Ureter (tissue), 1 donor: ENCODE data around the gene NRL. TPM values are rescaled to one million over a fixed set of nuclear protein-coding genes. Genes with fewer than 3 reads are reported as not detected.
A peak's percentile ranks its signal among the peaks of the same experiment; 100 is the strongest.

Experiments used
- DNase-seq: peaks from one replicate; pipeline ENCODE4 v3.0.0-alpha.2; 2020; ENCODE audit warnings: low spot score
- total RNA-seq: library from RNA; stranded (reverse); gene quantifications from one replicate; pipeline ENCODE4 v1.2.4, GENCODE V29; 2023
- donor health status: DM: yes; HTN: yes; CAD: no.

Gene NRL
- total RNA-seq, 1 donor from 2014 or later = 3.9 TPM

- DNase-seq = peak; percentile 61
These were observed 33.6 kb downstream of the NRL start for GRCh38 chr14:24080888-24081738.

- no peak for DNase-seq
These were observed 34.6 kb downstream of the NRL start for GRCh38 chr14:24080142-24080530.

GRCh38 chr14:24079491-24080141 lies 35.1 kb downstream of the NRL start:
- DNase-seq = no peak

DNA sequence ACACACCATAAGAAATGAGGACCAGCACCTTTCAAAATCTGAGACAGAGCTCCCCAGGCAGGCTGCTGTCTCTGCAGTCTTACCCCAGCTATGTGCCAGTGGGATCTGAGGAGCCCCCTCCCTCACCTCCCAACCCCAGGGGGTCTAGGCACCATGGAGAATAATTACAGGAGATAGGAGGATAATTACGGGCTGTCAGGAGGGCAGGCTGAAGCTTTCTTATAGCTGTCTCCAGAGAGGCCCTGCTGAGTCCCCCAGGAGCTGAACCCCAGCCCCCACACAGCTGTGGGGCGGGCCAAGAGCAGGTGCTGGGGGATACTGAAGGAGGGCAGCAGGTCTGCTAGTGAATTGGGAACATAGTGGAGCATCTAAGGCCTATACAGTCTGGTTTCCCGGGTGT lies 36.6 kb downstream of the NRL start:
- no peak for DNase-seq

DNA sequence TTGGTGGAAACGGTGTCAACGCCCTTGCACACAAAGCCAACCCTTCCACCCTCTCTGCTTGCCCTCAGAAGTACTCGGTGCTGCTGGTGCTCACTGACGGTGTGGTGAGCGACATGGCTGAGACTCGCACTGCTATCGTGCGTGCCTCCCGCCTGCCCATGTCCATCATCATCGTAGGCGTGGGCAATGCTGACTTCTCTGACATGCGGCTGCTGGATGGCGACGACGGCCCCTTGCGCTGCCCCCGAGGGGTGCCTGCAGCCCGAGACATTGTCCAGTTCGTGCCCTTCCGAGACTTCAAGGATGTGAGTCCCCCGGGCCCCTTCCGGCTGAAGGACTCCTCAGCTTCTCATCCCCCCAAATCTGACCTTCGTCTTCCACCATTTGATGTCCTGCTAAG lies 37.7 kb downstream of the NRL start:
- no peak for DNase-seq

DNA sequence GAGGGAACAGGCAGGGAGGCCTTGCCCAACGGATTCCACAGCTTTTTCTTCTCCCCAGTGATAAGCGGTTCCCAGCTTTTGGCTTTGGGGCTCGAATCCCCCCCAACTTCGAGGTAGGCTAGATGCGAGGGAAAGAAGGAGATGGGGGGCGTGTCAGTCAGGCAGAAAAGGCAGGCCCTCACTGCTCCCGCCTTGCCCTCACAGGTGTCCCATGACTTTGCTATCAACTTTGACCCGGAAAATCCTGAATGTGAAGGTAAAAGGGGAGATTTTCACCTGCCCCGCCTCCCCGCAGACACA lies 38.5 kb downstream of the NRL start:
- DNase-seq = no peak

DNA sequence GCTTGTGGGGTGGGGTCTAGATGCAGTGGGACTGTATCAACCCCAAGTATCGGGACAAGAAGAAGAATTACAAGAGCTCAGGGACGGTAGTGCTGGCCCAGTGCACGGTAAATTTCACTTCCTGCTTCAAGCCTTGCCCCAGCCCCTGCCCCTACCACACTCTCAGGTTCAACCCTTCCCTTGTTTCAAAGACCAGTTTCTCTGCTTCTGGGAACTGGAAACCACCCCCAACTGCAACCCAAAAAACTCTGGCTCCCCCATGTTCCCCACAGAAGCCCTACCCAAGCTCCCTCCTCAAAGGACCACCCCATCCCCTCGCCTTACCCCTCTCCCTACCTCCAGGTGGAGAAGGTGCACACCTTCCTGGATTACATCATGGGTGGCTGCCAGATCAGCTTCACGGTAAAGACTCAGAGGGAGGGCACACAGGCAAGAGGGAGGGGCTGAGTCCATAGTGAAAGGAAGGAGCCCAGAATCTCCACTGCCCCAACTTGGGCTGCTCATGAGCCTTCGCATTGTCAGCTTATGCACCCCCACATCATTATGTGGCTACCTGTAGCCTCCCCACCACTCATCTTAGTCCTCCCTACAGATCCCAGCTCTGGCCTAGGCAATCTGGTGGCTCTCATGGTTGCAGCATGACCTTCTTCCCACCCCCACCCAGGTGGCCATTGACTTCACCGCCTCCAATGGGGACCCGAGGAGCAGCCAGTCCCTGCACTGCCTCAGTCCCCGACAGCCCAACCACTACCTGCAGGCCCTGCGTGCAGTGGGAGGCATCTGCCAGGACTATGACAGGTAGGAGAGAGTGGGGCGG lies 39.1 kb downstream of the NRL start:
- DNase-seq = no peak

GRCh38 chr14:24074625-24075484 lies 39.9 kb downstream of the NRL start:
- DNase-seq = no peak

- no peak for DNase-seq
These were observed 41.6 kb downstream of the NRL start for GRCh38 chr14:24072881-24073877.

DNA sequence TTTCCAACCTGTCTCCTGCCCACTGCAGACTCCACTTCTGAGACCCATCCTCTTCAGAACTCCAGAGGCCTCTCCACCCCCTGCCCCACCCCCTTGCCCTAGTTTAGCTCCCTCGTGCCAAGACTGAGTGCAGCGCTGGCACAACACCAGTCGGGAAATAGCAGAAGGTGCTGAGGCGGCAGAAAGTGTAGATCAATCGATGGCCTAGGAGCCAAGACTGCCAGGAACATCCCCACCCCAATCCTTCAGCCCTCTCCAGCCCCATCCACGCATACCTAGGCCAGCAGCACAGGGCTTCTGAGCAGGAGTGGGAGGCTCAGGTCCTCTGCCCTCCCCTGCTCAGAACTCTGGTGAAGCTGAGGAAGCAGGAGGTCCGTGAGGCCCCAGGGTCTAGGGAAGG lies 42.3 kb downstream of the NRL start:
- no peak for DNase-seq

DNA sequence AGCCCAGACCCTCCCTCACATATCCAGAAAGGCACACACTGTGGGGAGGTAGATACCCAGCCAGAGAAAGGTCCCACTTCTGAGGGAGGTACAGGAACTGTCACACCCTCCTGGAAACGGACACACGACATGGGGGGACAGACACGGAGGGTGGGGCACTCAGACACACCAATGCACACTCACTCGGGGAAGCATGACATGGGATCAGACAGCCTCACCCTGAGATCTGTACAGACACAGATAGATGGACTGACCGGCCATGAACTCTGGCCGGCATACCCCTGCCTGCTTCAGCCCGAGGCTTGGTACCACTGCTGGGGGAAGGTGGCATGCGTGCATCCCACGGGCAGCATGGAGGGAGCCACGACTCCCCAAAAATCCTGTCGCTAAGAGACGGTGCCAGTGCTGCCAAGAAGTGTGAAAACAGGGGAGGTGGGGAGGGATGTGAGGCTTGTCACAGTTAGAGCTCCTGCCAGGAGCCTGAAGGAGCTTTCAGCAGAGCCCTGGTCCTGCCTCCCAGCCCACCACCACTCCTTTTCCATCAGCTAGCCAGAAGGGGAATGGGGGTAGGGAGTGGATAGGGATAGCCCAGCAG lies 42.8 kb downstream of the NRL start:
- DNase-seq = no peak

GRCh38 chr14:24071144-24071697 lies 43.5 kb downstream of the NRL start, which contains the start of gene CPNE6:
TSS of gene CPNE6 (plus strand) at chr14:24071562. CDS start at chr14:24072937, 1,375 bp downstream.
- no peak for DNase-seq

- no peak for DNase-seq
These were observed 44.2 kb downstream of the NRL start for GRCh38 chr14:24070285-24071143.

DNA sequence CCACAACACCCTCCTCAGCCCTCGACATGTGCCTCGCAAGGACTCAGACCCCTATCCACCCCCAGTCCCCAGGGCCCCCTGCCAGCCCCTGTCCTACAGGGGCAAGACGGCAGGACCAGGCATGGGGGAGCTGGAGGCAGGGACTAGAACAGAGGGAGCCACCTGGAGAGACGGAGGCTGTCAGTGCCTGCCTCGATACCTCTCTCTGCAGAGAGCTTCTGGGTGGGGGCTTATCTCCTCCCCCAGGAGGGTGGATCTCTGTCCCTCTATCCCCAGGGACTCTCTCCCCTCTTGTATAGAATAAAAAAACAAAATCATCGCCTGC lies 45.4 kb downstream of the NRL start:
- DNase-seq = no peak

GRCh38 chr14:24068711-24069410 lies 45.9 kb downstream of the NRL start:
- no peak for DNase-seq

DNA sequence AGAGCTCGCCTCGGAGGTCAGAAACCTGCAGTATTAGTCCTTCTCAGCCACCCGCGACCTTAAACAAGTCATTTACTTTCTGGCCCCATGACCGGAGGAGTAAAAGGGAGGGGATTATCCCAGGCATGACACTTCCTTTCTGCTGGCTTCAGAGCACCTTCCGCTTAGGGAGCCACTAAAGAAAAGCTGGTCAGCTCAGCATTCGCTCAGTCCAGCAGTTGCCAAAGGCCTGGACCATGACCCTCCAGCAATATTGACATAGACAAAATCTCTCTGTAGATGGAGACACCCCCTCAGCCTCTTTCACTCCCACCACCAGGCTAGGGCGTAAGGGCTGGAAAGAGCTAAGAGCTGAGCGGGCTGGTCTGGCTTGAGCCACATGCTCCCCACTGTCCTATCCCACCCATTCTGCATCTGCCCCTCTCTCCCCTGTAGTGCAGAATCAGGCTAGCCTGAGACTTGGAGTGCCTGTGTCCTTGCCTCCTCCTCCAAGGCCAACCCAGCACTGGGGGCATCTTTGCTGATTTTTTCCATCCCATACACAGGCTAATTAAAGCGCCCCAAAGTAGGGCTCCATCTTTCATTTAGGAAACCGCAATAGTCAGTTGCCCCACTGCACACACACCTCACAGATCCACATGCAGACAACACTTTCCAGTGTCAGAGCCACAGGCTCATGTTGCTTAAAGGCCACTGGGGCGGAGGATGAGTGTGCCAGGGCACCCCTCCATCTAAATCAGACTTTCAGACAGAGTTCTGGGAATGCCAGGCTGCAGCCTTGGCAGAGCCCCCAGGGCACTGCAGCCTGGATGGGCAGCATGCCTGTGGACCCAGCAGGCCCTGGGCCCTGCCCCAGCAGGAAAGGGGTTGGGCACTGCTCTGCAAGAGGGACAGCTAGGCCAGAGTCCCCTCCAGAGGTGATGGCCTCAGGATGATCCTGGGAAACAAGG lies 47.3 kb downstream of the NRL start:
- DNase-seq = no peak
